Osteocyte (in vitro differentiated cells): ENCODE results near the gene MAPK11. TPM values are rescaled to one million over a fixed set of nuclear protein-coding genes. Genes with fewer than 3 reads are reported as not detected.

Experiments
- DNase-seq: peaks from one replicate; pipeline ENCODE4 v3.0.0; 2021; ENCODE audit warnings: mixed read lengths; ENCODE audit not compliant: unreplicated experiment; ENCODE audit errors: extremely low spot score
- H3K27ac Mint-ChIP-seq: one replicate; pipeline ENCODE4 v1.8.0; 2021; ENCODE audit warnings: mild to moderate bottlenecking, mixed read lengths; ENCODE audit not compliant: unreplicated experiment
- H3K27me3 Mint-ChIP-seq: one replicate; pipeline ENCODE4 v1.8.0; 2021; ENCODE audit warnings: mixed read lengths; ENCODE audit not compliant: unreplicated experiment
- H3K36me3 Mint-ChIP-seq: one replicate; pipeline ENCODE4 v1.8.0; 2021; ENCODE audit warnings: mixed read lengths; ENCODE audit not compliant: unreplicated experiment
- H3K4me1 Mint-ChIP-seq: one replicate; pipeline ENCODE4 v1.8.0; 2021; ENCODE audit warnings: mixed read lengths; ENCODE audit not compliant: unreplicated experiment
- H3K4me3 Mint-ChIP-seq: one replicate; pipeline ENCODE4 v1.8.0; 2021; ENCODE audit warnings: mild to moderate bottlenecking, moderate library complexity, mixed read lengths; ENCODE audit not compliant: unreplicated experiment
- H3K9me3 Mint-ChIP-seq: one replicate; pipeline ENCODE4 v1.8.0; 2021; ENCODE audit warnings: mixed read lengths; ENCODE audit not compliant: unreplicated experiment
- CTCF ChIP-seq: fragments of 200-600 bp; sonication (generic); IDR thresholded peaks from 2 replicates; pipeline ENCODE4 v1.5.0; 2021; ENCODE audit warnings: antibody characterized with exemption, mild to moderate bottlenecking, moderate library complexity
- total RNA-seq: library from RNA; stranded (reverse); gene quantifications from 2 replicates; pipeline ENCODE4 v1.2.1, GENCODE V29; 2021

MAPK11 gene
- total RNA-seq, 1 donor from 2014 or later: 6.4 TPM

DNA sequence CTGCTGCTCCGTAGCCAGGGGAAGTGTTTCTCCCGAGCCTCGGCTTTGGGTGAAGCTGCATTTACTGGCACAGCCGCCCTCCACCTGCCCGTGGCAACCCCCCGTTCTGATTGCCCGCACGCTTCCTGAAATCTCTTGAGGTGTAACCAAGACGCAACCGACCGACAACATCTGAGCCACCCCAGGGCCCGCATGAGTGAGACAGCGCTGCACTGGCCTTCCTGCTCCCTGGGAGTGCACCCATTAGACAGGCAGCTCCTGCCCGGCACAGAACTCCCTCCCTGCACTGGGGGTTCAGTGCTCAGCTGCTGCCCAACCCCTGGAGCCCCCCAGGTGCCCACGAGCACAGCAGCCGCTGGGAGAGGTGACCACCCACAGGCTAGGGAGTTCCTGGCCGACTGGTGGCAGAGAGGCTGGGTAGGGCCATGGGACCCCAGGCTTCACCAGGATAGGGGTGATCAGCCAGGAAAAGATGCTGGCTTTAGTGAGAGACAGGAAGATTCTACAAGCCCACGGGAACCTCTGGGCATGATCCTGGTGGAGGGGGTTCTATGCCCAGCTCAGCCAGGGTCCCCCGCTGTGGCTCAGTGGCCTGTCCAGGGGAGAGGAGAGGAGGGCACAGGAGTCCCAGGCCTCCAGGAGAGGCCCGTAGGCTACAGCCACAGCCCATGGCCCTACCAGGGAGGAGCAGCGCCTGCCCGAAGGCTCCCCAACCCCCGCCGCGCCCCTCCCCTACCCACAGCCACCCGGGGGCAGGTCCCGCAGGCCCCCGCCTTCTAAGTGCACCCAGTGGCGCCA, 22.7 kb upstream of the MAPK11 start:
- peaks cover 52% of the 10 kb centered on the region for H3K4me1 Mint-ChIP-seq
- DNase-seq: no peak

DNA sequence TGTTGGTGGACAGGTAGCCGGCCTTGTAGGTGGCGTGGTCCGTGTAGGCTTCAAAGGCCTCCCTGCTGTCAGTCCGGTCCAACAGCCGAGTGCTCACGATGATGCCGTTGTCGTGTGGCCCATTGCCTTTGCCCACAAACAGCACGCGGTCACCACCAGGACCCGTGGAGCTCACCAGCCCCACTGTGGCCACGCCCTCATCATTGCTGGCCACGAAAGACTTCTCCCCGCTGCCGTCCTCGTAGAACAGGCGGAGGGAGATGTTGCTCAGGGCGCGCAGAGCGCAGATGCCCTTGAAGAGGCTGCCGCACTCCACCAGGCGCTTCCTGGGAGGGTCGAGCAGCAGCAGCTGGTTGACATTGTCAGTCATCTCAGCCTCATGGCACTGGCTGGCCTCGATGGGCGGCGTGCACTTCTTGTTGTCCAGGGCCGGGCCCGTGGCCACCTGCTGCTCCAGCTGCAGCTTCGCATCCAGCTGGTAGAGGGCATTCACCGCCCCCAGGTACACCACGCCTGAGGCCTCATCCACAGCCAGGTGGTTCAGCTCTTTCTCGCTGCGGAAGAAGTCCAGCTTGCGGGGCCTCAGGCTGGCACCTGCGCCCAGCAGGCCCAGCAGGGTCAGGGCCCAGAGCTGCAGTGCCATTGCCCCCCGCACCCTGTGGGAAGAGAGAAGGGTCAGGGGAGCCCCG, 19.9 kb upstream of the MAPK11 start:
- no peaks in the 10 kb centered on the region for H3K9me3 Mint-ChIP-seq
- DNase-seq: no peak
- H3K4me3 Mint-ChIP-seq: no peak overlapping the region
- H3K27me3 Mint-ChIP-seq: no peaks in the 10 kb centered on the region
- no peak for TF ChIP-seq CTCF
- H3K4me1 Mint-ChIP-seq: peaks cover 27% of the 10 kb centered on the region
- no peak overlapping the region for H3K27ac Mint-ChIP-seq
- peaks cover 12% of the 10 kb centered on the region for H3K36me3 Mint-ChIP-seq

More for the DNA sequence above, 22.7 kb upstream of the MAPK11 start:
- no peaks in the 10 kb centered on the region for H3K27me3 Mint-ChIP-seq
- H3K27ac Mint-ChIP-seq: peak overlapping the region; percentile 79
- no peak for TF ChIP-seq CTCF
- peaks cover 9% of the 10 kb centered on the region for H3K36me3 Mint-ChIP-seq
- H3K4me3 Mint-ChIP-seq: peak overlapping the region; percentile 59
- H3K9me3 Mint-ChIP-seq: no peaks in the 10 kb centered on the region

DNA sequence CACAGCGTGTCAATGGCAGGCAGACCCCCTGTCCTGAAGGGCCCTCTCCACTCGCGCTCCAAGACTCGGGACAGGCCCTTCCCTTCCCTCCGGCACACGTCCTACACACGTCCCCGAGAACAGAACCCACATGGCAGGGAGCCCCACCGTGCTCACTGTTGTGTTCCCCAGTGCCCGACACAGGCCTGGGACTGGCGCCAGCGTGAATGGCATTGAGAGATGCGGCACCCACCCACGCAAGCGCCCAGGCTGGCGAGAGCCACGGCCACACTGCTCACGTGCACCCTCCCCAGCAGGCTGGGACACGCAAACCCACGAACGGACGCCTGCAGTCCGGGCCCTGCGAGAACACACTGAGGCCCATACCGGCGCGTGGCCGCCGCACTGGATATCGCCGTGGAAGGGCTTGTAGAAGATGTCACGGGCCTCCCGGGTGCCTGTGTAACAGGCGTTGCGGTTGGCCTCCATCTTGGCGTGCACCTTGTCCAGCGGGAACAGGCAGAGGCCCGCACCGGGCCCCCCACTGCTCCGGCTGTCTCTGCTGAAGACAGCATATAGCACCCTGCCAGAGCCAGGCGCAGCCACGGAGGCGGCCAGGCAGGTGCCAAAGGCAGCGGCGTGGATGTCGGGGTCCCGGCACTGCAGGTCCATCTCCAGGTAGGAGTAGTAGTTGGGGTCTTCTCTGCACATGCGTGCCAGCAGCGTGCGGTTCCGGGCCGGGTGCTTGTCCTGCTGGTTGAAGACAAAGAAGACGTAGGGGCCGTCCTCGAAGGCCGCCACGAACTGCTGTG, 19.2 kb upstream of the MAPK11 start:
- Mint-ChIP-seq H3K27ac (no peak overlapping the region), H3K27me3 (no peaks in the 10 kb centered on the region), H3K4me3 (no peak overlapping the region), H3K4me1 (peaks cover 20% of the 10 kb centered on the region), H3K36me3 (peaks cover 12% of the 10 kb centered on the region), H3K9me3 (no peaks in the 10 kb centered on the region)
- TF ChIP-seq CTCF: no peak
- no peak for DNase-seq

GRCh38 chr22:50287731-50288130, 17.6 kb upstream of the MAPK11 start:
- no peaks in the 10 kb centered on the region for H3K9me3 Mint-ChIP-seq
- TF ChIP-seq CTCF: no peak
- H3K4me1 Mint-ChIP-seq: peaks cover 9% of the 10 kb centered on the region
- no peak for DNase-seq
- H3K4me3 Mint-ChIP-seq: no peak overlapping the region
- H3K36me3 Mint-ChIP-seq: peaks cover 12% of the 10 kb centered on the region
- H3K27ac Mint-ChIP-seq: no peak overlapping the region
- H3K27me3 Mint-ChIP-seq: no peaks in the 10 kb centered on the region
